ENCODE measurements around the gene CFAP100.

DNA sequence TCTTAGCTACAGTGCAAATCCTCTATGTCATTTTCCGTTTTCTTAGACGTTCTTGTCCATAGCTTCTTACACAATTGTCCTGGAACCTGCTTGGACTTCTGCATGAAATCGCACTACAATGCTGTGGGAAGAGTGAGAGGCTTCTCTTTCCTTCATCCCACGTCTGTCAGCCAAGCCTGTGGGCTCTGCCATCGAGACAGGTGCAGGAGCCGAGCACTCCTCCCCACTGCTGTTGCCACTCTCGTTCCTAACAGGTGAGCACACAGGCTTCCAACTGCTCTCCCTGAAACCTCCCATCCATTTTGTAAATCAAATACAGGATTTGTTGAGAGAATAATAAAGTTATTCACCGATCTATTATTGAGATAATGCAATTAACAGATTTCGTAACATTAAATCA, 57.5 kb downstream of the CFAP100 start:
- TF ChIP-seq, protein P1, sequence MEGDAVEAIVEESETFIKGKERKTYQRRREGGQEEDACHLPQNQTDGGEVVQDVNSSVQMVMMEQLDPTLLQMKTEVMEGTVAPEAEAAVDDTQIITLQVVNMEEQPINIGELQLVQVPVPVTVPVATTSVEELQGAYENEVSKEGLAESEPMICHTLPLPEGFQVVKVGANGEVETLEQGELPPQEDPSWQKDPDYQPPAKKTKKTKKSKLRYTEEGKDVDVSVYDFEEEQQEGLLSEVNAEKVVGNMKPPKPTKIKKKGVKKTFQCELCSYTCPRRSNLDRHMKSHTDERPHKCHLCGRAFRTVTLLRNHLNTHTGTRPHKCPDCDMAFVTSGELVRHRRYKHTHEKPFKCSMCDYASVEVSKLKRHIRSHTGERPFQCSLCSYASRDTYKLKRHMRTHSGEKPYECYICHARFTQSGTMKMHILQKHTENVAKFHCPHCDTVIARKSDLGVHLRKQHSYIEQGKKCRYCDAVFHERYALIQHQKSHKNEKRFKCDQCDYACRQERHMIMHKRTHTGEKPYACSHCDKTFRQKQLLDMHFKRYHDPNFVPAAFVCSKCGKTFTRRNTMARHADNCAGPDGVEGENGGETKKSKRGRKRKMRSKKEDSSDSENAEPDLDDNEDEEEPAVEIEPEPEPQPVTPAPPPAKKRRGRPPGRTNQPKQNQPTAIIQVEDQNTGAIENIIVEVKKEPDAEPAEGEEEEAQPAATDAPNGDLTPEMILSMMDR (IDR thresholded peaks at IDR 0.05) = no peak
- no peak for TF ChIP-seq POLR2A (IDR thresholded peaks at IDR 0.05)
